Stimulated activated CD4-positive, alpha-beta T cell treated with anti-CD3 and anti-CD28 coated beads, Interleukin-15, amount 100 ng/mL, for 48 hours (primary cell): Measurements from ENCODE around the gene MCM3AP.
"Not testable (repeated sequence)": the region's sequence is repeated elsewhere in the genome, so short reads cannot be mapped to it uniquely, and the experiment has no call there.

Experiments
- DNase-seq, 2 donors: peaks; one replicate each; pipeline ENCODE4 v3.0.0-alpha.2; 2020; ENCODE audit warnings: low read depth in 2 of 2

Gene MCM3AP

DNA sequence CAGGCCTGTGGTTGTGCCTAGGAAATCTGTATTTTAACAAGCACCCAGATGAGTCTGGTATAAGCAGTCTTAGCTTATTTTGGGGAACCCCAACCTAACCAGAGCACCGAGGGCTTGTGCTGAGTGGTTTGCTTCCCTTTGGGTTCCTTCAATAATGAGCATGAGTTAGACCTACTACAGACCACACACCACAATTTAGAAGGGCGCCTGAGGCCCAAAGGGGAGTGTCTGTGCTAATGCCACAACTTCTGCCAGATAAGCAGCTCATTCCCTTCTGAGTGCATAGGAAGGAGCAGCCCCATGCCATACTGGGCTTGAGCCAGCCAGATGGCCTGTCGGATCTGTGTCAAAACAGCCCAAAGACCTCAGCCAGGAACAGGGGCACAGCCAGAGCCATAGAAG, 41.5 kb downstream of the MCM3AP start:
- DNase-seq: no peak

DNA sequence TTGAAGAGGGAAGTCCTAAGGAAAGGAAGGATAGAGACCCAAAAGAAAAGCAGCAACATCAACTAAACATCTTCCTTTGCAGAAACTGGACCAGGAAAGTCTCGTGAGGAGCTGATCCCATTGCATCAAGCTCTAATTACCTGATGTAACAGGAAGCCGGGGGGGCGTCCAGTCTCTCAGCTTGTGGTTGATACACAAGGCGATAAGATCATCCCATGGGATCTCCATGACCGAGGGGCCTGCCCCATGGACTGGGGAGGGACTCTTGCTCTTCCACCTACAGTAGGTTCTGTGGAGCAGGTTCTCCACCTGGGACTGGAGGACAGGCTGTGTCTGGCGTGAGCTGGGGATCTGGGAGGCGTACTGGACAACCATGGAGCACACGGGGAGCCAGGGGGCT, 42.1 kb downstream of the MCM3AP start:
- no peak for DNase-seq

DNA sequence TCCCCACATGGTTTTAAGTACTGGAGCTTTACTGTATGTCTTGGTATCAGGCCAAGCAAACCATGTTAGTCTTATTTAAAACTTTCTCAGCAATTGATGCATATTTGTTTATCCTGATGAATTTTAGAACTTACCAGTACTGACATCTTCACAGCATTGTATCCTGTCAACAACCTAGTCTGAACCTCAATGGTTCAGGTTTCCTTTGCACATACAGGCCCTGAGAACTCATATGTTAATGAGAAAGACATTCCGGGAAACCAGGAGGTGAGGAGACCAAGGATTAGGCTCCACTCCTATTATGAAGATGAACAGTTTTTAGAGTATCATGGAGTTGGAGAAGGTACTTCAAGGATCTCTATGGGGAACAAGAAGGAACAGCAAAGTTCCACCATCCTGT, 43.8 kb downstream of the MCM3AP start:
- not testable (repeated sequence) for DNase-seq

DNA sequence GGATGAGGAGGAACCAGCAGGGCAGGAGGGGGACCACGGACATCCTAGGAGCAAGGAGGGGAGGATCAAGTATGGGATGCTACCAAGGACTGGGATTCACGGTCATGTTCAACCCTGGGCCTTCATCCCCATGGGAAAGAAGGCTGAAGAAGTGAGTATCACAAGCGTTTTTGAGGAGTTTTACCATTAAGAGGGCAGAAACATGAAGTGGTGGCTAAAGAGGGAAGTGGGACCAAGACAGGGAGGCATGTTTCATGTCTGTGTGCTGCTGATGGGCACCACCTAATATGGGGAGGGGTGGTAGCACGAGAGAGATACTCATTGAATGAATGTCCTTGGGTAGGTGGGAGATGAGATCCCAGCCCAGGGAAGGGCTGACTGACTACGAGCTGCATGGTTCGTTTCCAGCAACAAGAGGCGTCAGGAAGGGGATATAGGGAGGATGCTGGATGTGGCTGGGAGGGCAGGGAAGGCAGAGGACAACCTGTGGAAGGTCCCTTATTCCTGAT, 45.5 kb downstream of the MCM3AP start:
- DNase-seq: no peak

DNA sequence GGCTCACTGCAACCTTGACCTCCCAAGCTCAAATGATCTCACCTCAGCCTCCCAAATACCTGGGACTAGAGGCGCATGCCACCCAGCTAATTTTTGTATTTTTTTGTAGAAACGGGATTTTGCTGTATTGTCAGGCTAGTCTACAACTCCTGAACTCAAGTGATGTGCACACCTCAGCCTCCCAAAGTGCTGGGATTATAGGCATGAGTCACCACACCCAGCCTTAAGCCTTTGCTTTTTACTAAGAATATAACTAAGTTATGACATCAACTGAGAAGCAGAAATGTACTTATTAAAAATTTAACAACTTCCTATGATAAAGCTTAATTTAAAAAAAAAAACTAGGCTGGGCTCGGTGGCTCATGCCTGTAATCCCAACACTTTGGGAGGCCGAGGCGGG, 47.9 kb downstream of the MCM3AP start:
- DNase-seq: no peak

DNA sequence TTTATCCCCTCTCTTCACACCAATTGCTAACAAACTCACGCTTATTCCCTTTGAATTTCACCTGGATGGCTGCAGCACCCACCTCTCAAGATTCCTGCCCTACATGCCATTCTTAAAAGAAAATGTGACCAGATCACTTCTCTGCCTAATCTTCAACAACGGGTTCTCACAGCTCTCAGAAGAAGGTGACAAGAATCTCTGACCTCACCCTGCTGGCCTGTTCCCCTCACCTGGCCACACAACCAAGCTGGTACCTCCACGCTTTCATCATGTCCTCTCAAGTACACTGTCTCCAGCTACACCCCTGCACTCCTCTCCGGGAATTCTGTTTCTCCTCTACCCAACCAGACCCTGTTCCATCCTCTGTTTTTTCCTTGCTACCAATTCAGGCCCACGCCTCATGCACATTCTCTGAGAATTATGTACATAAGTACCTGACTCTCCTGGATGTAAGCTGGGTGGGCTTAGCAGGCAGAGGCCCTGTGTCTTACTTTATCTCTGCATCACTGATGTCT, 50.9 kb downstream of the MCM3AP start:
- no peak for DNase-seq

DNA sequence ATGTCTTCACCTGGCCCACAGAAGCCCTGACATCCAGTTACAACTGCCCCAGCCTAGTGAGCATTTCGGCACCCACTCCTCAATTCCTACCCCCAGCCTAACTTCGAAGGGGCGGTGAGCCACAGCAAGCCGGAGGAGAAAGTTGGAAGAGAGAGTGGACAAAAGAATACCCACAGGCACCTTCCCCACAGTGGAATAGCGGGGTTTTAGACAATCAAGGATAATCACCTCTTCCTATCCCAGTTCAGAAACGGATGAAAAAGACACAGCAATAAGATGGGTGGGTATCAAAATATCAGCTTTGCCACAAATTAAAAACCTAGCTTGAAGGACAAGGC, 55.5 kb downstream of the MCM3AP start:
- DNase-seq: no peak

DNA sequence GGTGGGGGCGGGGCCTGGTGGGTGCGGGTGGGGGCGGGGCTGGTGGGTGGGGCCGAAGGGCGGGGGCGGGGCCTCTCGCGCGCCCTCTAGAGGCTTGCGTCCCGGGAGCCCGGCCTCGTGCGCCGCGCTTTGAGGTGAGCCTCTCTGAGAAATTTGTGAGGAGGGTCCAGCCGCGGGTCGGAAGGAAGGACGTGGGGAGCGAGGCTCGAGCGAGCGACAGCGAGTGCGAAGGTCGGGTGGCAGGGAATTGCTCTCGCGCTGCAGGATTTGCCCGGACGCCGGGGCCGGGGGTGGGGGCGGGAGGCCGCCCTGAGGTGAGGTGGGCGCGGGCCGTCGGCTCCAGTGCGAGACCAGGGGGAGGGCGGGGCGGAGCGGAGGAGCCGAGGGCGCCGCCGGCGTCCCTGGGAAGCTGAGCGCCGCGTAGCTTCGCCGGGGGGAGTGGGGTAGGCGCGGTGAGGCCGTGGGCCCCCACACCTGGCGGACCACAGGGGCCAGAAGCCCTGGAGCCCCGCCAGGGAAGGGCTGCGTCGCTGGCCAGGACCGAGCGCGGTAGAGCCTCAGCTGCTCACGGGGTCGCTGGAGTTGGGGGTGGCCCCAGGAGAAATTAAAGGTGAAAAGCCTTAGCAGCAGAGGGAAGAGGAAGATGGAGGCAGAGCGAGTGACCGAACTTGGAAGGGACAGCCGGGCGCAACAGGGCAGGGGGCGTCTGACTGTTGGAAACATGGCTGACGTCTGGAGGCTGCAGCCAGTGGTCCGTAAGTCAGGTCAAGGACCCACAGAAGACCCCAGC, 56.1 kb downstream of the MCM3AP start:
- peak in 1 of 2 donors; percentile 36 for DNase-seq

DNA sequence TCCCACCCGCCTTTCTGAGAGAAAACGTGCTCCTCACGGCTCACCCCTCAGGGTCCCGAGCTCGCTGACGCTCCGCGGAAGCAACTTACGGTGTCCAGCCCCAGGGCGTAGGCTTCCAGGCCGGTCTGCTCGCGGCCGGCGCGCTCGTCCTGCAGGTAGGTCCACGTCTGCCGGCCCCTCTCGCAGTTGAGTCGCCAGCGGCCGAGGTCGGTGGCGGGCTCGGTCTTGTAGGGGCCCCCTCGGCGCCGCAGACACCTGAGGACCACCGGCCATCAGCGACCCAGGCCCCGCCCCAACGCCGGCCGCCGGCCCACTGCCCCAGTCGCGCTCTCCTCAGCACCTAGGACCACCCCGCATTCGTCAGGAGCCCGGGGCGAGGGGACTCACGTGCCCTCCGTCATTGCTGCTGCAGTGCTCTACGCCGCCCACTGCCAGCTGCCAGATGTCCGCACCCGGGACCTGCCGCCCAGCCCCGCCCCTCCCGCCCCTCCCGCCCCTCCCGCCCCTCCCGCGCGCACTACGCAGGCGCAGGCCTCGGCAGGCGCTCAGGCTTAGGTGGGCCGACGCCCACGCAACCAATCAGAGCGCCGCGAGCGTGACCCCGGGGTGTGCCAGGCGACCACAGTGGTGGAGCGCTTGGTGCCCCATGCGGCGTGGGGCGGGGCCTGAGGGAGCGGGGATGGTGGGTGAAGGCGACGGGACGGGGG, 56.9 kb downstream of the MCM3AP start, which contains the start of gene LSS:
LSS (minus strand) TSS at position 430 of the 707 bp plus-strand sequence; CDS start at position 401, 29 bp downstream.
- DNase-seq: peak; percentile 92 to 94

DNA sequence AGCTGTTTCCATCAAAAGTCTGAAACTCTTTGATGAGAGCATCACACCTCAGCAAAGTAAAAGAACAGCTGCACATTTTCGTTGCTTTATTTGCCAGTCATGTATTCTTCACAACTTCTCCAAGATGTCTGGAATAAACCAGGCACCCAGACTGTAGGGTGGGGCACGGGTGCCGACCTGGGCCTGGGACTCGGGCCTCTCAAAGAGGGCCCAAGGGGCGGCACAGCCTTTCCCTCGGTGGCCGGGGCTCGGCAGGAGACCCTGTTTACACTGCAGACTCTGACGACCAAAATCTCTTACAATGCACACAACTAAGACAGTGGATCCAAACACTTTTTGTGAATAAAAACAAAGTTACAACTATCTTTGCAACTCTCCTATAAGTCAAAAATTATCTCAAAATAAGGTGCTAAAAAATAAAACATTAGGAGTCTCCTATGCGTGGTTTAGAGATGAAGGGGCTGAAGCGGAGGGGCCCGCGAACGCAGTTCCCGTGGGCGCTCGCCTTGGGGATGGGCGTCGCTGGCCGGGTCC, 57.5 kb downstream of the MCM3AP start:
- no peak for DNase-seq

DNA sequence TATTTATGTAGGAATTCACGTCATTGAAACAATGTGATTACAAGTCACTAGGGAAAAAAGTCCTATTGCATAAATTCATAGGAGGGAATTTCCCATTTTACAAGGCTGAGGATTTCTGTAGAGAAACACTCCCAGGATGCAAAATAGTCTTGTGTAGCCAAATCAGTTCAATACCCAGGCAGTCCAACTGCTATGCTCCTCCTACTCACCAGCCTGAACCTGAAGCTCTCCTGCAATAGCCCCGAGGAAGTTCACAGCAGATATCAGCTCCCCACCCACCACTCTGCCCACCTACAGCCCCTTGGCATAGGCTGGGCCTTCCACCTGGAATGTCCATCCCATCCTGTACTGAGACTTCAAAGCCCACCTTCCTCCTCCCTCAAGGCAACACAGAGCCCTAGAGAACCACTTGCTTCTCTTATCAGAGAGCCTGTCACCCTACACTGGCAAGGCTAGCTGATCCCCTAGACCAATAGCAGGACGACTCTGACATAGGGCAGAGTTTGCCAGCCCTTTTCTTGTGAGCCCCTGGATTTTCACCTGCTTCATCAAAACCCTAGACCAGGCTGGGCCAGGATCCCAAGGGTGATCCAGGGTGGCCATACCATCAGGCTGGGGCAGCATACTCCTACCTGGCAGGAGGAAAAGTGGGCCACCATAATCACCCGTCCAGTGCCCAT, 58.4 kb downstream of the MCM3AP start:
- no peak for DNase-seq

DNA sequence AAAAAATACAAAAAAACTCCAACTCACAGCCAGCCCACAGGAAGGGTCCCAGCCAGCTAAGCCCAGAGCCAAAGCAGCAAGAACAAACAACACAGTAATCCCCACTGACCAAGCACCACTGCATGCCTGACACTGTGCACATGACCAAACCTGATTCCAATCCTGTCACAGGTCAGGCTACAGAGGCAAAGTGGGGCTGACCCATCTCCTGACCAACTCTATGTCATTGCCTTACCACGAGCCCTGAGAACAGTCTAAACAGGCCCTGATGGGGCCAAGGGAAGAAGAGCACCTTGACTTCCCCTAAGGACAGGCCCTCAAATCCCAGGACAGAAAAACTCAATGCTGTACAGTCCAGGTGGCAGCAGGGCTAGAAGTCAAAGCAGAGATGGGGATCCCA, 59.3 kb downstream of the MCM3AP start:
- DNase-seq: no peak

DNA sequence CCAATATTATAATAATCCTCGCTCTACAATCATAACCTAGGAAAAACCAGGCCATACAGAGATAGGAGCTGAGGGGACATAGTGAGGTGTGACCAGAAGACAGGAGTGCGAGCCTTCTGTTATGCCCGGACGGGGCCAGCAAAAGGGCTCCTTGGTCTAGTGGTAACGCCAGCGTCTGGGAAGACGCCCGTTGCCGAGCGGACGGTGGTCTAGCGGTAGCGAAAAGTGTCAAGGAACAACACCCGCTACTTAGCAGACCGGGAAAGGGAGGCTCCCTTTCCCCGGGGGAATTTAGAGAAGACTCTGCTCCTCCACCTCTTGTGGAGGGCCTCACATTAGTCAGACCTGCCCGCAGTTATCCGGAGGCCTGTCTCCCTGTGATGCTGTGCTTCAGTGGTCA, 61.8 kb downstream of the MCM3AP start:
- DNase-seq: not testable (repeated sequence)

DNA sequence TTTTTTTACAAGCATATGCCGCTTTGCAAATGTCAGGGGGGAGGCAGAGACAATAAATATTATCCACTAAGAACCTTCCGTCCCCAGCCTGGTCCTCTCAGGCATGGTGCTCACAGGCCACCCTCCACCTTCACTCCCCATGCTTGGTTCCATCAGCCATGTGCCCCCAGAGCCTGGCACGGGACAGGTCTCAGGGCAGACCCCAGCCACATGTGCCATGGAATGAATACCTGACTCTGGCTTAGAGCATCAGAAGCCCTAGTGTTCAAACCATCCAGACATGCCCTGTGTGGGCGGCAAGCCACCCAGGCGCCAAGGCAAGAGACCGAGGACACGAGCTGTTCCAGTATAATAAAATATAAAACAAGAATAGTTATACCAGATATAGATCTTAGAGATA, 62.2 kb downstream of the MCM3AP start:
- DNase-seq: no peak

DNA sequence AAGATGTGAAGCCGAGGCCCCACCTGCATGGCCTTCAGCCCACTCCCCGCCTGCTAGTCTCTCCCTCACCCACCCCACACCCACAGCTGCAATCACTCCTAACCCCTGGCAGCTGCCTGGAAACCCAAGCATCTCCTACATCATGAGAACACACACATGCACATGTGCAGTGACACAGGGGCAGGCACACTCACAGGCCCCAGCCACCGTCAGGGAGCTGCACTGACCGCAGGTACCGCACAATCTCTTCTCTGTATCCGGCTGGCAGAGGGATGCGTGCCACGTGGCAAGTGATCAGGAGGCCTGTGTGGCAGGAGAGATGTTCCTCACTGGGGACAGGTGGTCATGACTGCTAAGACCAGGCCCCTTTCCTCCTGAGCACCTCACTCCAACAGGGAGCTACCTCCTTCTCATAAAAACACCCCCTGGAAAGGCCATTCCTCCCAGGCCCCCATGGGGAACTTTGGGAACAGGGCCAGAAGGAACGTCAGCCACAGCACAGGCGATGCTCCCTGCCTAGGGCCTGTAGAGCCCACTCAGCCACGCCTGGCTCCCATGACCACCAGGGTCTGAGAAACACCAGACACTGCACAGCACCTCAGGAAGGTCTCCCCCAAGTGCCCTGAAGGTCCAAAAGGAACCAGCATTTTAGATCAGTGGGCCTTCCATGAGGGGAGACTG, 62.8 kb downstream of the MCM3AP start:
- no peak for DNase-seq

DNA sequence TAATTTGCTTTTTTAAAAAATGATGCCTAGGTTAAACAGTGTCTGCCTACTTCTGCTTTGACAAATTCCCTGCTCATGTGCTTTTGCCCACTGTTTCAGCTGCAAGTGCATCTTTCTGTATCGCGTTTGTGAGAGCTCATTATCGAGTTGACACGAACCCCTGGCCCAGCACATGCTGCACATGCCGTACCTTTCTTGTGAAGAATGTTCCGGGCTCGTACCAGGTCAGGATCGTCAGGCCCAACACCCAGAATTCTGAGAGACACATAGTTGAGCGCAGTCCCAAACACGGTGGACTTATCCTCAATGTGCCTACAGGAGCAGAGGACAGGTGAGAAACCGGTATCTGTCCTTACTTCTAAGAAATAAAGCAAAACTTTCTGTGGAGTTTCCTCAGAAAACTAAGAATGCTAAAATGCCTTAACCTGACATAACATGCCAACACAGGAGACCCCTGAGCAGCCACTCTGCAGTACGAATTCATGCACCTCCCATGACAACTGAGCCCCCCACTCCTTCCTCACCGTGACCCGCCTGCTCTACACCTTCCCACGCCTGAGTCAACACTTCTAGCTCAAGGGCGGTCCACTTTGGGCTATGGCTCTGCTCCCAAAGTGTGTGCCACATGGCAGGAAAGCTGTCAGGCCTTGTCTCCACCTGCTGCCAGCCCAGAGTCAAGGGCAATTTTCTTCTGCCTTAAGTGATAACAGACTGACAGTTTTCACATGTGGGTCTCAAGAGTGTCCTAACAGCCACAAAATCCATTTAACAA, 63.6 kb downstream of the MCM3AP start:
- no peak for DNase-seq

DNA sequence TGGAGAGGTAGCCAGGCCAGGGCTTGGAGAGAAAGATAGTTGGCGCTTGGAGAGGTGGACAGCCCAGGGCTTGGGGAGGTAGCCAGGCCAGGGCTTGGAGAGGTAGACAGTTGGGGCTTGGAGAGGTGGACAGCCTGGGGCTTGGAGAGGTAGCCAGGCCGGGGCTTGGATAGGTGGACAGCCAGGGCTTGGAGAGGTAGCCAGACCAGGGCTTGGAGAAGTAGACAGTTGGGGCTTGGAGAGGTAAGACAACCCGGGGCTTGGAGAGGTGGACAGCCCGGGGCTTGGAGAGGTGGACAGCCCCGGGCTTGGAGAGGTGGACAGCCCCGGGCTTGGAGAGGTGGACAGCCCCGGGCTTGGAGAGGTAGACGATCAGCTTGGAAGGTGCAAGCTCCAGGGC, 64.6 kb downstream of the MCM3AP start:
- no peak for DNase-seq

DNA sequence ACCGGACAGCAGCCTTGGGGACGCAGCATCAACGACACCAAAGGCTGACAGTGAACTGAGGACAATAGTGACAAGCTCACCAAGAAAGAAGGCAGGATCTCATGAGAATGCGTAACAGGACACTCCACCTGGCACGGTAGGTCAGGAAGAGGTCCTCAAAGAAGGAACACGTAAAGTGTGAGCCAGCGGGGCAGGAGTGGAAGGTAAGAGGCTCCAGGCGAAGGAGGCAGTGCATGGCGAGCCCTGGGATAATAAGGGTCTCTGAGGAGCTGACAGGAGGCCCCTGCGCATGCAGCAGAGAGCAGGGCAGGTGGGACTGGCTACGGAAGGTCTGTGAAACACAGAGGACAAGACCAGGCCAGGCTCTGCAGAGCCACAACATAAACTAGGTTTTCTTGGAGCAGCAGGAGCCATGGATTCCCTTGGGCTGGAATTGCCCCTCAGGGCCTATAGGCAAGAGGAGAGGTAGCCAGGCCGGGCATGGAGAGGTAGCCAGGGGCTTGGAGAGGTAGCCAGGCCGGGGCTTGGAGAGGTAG, 65.1 kb downstream of the MCM3AP start:
- DNase-seq: no peak

DNA sequence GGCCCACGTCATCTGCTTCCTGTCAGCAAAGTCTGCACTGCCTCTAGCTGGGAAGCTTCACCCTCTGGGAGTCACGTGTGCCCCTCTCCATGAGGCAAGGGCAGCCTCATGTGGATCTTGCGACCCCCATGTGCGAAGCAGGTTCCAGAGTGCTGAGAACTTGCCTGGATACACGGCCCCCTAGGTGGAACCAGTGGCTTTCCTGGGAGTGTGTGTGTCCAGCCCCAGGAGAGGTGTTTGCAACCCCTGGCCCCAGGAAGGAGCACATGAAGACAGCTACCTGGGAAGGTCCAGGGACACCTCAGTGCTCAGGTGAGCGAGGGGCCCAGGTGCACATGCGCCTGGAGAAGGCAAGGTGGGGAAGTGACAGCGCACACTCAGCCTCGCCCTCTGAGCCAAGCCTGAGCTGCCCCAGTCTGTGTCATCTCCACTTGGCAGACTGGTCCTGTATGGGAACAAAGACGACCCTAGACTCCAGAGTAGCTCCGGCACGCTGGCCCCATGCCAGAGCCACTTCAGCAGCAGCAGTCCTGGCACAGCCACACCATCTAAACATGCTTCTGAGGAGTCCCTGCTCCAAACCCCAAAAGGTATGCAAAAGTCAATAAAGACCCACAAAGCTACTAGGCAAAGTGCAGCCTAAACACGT, 65.7 kb downstream of the MCM3AP start:
- no peak for DNase-seq
